Activated CD8-positive, alpha-beta memory T cell treated with anti-CD3 and anti-CD28 coated beads, Interleukin-2, amount 50 U/mL, for 48 hours (primary cell): ENCODE results near the gene MPND.
A peak's percentile ranks its signal among the peaks of the same experiment; 100 is the strongest.

Source experiments
- DNase-seq: peaks from one replicate; pipeline ENCODE4 v3.0.0-alpha.2; 2020

The MPND gene

GRCh38 chr19:4385291-4386040 is 42.1 kb downstream of the MPND start:
- no peak for DNase-seq

- DNase-seq = no peak
These were observed 42.9 kb downstream of the MPND start for GRCh38 chr19:4386041-4386782.

GRCh38 chr19:4388337-4389063 is 45.1 kb downstream of the MPND start:
- DNase-seq = no peak

GRCh38 chr19:4389064-4389375 is 45.7 kb downstream of the MPND start:
- DNase-seq = no peak

- no peak for DNase-seq
These were observed 46.2 kb downstream of the MPND start for GRCh38 chr19:4389511-4390016.

GRCh38 chr19:4390017-4390566 is 46.7 kb downstream of the MPND start:
- DNase-seq = no peak

GRCh38 chr19:4390567-4391305 is 47.4 kb downstream of the MPND start:
- no peak for DNase-seq

GRCh38 chr19:4391306-4391693 is 47.9 kb downstream of the MPND start:
- DNase-seq = no peak

GRCh38 chr19:4391701-4392483 is 48.5 kb downstream of the MPND start:
- no peak for DNase-seq

- no peak for DNase-seq
These were observed 50.7 kb downstream of the MPND start for GRCh38 chr19:4393947-4394590.

- no peak for DNase-seq
These were observed 53.8 kb downstream of the MPND start for GRCh38 chr19:4396949-4397783.

- DNase-seq = no peak
These were observed 56.4 kb downstream of the MPND start for GRCh38 chr19:4399812-4400134.

GRCh38 chr19:4400135-4400936 is 57.0 kb downstream of the MPND start, which contains the start of gene SH3GL1:
SH3GL1 (minus strand) TSS chr19:4400547; CDS start chr19:4400368, 179 bp downstream.
- DNase-seq = peak; percentile 99

- no peak for DNase-seq
These were observed 58.4 kb downstream of the MPND start for GRCh38 chr19:4401769-4402170.

GRCh38 chr19:4402171-4403004 is 59.0 kb downstream of the MPND start, which contains the start of gene CHAF1A:
CHAF1A (plus strand) TSS chr19:4402640; CDS start chr19:4402763, 123 bp downstream.
- DNase-seq = peak; percentile 99

- no peak for DNase-seq
These were observed 59.8 kb downstream of the MPND start for GRCh38 chr19:4403005-4403761.

- no peak for DNase-seq
These were observed 62.6 kb downstream of the MPND start for GRCh38 chr19:4405977-4406376.

- no peak for DNase-seq
These were observed 63.3 kb downstream of the MPND start for GRCh38 chr19:4406626-4407025.
